GM12865 (cell line): ENCODE measurements around the gene PHF21B.

Source experiments
- DNase-seq: peaks from one replicate; pipeline ENCODE4 v3.0.0; 2010; ENCODE audit warnings: low read depth
- H3K4me3 ChIP-seq: 2 replicates; pipeline ENCODE4 v1.5.1; 2011; ENCODE audit warnings: mild to moderate bottlenecking, low read depth, low read length, control low read depth
- TF ChIP-seq, protein P1 (sequence below): IDR thresholded peaks from 2 replicates; pipeline ENCODE4 v1.5.1; 2011; ENCODE audit warnings: low read length, control low read depth, low read depth, inconsistent platforms; ENCODE audit not compliant: insufficient read depth; ENCODE audit errors: missing control alignments

PHF21B gene

DNA sequence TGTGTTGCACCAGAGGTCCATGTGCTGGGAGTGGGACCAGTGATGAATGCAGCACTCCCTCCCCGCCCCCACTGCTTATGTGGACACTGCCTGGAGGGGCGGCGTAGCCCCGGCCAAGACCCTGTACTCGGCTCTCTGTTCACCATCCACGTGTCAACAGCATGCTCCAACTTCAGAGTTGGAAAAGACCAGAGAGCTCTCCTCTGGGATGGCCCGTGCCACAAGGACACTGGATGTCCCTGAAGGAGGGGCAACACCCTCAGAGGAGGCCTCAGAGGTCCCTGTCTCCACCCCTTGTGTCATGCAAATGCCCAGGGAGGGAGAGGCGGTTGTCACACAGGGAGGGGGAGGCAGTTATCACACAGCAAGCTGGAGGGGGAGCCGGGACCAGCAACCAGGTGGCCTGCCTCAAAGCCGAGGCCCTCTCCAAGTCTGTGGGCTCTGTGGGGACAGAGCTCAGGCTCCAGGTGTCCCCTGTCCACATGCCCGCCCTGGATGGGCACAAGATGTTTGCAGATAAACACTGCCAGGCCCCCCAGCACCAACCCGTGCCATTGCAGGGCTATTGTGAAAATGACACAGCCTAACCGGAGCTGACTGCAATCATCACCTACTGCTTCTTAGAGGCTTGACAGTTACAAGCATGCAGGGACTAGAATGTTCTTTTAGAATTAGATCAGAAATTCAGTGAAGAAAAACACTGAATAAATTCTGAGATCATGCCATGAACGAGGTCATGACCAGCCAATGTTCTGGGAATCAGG is 121.1 kb downstream of the PHF21B start:
- DNase-seq, result no peak
- TF ChIP-seq, protein P1, sequence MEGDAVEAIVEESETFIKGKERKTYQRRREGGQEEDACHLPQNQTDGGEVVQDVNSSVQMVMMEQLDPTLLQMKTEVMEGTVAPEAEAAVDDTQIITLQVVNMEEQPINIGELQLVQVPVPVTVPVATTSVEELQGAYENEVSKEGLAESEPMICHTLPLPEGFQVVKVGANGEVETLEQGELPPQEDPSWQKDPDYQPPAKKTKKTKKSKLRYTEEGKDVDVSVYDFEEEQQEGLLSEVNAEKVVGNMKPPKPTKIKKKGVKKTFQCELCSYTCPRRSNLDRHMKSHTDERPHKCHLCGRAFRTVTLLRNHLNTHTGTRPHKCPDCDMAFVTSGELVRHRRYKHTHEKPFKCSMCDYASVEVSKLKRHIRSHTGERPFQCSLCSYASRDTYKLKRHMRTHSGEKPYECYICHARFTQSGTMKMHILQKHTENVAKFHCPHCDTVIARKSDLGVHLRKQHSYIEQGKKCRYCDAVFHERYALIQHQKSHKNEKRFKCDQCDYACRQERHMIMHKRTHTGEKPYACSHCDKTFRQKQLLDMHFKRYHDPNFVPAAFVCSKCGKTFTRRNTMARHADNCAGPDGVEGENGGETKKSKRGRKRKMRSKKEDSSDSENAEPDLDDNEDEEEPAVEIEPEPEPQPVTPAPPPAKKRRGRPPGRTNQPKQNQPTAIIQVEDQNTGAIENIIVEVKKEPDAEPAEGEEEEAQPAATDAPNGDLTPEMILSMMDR, result no peak
- H3K4me3 ChIP-seq, result no peak overlapping the region

DNA sequence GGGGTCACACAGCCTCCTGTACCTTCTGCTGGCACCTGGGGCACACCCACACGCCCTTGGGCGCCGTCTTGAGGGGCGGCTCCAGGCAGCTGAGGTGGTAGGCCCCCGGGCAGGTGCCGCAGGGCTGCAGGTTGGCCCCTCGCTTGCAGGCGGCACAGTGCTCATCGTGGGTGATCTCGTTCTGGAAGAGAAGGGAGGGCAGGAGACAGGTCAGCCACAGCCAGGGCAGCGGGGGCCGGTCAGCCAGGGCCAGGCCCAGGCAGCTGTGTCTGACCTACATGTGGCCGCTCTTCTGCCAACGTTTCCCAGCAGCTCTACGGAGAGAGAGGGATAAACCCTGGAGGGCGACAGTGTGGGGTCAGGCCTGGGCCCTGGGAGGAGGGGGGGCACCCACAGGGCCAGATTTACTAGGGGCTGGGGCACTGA is 121.9 kb downstream of the PHF21B start:
- H3K4me3 ChIP-seq, result no peak overlapping the region
- DNase-seq, result no peak
- TF ChIP-seq, protein P1, result no peak

DNA sequence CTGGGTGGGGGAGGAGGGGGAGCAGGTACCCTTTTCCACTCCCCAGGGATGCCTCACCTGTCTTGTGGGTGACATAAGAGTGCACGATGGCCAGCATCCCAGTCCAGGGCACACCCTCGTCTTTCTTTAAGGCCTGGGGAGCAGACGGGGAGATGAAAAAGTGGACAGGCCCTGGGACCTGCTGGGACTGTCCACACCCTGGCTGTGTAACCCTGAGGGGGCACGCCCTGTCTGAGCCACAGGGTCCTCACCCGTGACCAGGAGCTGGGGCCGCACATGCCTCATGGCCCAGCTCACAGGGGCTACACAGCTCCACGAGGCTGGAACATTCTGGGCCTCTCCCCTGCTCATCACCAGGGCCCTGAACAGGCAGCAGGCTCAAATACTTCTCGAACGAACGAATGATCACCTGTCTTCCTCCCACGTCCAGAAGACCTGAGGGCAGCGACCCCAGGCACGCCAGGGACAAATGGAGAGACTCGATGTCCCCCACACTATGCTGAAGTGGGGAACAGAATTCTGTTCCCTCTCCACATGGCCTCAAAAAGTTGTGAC is 123.9 kb downstream of the PHF21B start:
- TF ChIP-seq, protein P1, result no peak
- DNase-seq, result no peak
- no peak overlapping the region for H3K4me3 ChIP-seq

DNA sequence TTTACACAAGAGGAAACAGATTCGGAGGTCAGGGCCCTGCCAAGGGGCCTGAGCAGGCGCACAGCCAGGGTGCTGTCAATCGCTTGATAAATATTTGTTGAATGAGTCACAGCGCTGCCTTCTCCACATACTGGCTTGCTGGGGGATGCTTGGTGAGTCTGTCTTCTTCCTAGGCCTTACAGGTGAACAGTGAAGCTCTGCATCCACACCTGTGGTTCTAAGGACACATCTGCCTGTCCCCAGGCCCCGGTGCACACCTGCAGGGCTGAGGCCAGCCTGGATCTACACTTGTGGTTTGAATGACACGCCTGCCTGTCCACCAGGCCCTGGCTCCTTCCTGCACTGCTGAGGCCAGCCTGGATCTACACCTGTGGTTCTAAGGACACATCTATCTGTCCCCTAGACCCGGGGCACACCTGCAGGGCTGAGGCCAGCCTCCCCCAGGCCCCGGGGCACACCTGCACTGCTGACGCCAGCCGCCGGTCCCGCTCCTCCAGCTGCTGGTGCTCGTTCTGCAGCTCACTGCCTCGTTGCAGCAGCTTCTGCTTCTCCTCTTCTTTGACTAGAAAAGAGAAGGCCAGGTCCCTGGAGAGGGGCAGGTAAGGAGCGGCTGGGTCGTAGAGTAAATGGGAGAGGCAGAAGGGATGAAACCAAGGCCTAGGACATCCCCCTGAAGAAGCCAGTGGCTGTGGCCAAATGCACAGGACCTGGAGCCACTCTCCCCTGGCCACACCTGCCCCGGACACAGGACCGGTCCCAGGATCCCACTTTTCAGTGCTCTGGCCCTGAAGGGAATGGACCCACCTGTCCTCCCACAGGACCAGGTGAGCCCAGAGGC is 124.6 kb downstream of the PHF21B start:
- H3K4me3 ChIP-seq, result no peak overlapping the region
- TF ChIP-seq, protein P1, result no peak
- DNase-seq, result no peak

DNA sequence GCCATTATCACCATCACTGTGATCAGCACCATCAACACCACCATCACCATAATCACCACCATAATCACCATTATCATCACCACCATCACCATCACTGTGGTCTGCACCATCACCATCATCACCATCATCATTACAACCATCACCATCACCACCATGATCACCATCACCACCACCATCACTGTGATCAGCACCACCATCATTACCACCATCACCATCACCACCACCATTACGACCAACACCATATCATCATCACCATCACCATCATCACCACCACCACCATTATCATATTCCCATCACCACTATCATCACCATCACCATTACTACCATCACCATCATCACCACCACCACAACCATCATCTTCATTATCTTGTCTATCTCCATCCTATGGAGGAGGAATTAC is 125.2 kb downstream of the PHF21B start:
- H3K4me3 ChIP-seq, result no peak overlapping the region
- TF ChIP-seq, protein P1, result no peak
- DNase-seq, result no peak

DNA sequence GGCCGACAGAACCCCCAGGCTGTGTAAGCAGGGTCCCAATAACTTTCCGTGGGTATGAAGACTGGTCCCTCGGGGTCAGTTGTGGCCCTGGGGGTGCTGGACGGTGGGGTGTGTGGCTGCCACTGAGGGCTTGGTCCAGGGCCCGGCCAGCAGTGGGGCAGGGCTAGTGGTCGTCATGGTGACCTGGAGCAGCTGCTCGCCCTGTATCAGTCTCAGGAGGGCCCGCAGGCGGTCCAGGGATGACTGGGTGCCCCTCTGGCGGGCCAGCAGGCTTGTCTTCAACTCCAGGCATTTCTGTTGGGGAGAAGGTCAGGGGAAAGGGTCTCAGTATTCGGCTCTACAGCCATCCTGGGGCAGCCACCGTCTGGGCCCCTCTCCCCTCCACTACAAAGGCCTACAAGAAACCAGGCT is 126.8 kb downstream of the PHF21B start:
- TF ChIP-seq, protein P1, result no peak
- H3K4me3 ChIP-seq, result no peak overlapping the region
- DNase-seq, result no peak
